Measurements from ENCODE around the gene GAD1. TPM values are rescaled to one million over a fixed set of nuclear protein-coding genes. Genes with fewer than 3 reads are reported as not detected.

The GAD1 gene
- polyA plus RNA-seq, 1 donor = 0.34 TPM

DNA sequence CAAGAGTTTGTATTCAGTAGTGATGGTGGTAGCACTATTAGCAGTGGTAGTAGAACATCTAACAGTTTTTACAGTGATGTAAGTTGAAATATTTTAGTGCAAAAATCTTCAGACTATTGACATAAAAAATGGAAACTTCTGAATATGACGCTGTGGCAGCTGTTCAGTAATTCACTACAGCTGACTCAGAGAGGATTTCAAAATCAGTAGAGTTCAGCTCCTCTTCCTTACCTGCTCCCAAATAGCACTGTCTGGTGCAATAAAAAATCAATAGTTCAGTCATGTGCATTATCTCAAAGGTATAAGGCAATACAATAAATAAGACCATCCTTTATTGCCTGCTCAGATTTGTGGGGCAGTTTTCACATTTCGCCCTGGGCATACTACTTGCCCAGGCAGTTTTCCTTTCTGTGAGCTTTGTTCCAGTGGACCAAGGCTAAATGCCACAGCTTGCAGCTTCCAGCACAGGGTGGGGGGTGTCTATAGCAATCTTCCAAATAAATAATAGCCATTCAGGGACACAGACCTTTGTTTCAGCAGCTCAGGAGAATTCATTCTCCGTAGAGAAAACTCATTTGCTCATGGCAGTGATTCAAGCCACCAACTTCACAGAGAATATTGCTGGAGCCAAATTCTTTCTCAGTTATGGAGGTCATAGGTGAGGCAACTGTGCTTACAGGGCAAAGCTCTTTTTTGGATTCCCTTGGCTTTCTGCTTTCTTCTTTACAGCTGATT is 78.5 kb downstream of the GAD1 start:
- Histone ChIP-seq H3K4me3 (ENCODE audit: low read length) (no peak overlapping the region), H3K36me3 (ENCODE audit: control insufficient read depth, insufficient read depth, low read length) (no peaks in the 10 kb centered on the region), H3K27ac (ENCODE audit: low read length) (no peak overlapping the region), H3K9me3 (ENCODE audit: control insufficient read depth, low read depth, low read length) (no peaks in the 10 kb centered on the region), H3K27me3 (ENCODE audit: control insufficient read depth, insufficient read depth, low read length) (no peaks in the 10 kb centered on the region), H3K4me1 (ENCODE audit: control insufficient read depth, insufficient read depth, low read length) (no peaks in the 10 kb centered on the region)
- no CpG with 5 or more reads among the region's 3 CpGs for WGBS (ENCODE audit: insufficient coverage, low lambda C conversion rate)
- no peak for DNase-seq

DNA sequence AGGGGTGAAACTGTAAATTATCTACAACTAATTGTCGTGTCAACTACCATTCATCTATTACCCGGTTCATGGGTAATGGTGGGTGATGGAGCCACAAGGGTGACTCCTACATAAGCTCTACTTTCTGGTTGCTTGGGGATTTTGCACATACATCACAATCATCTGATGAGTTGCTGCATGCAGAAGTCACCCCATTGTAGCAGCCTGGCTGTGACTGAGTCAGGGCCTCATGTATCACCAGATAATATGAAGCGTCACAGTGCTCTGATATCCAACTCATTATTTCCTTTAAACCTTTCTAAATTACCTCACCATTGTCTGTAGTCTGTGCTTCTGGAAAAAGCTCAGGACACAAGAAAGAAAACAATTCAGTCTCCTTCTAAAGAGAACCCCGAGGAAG is 79.9 kb downstream of the GAD1 start:
- Histone ChIP-seq H3K9me3 (ENCODE audit: control insufficient read depth, low read depth, low read length) (no peaks in the 10 kb centered on the region), H3K27ac (ENCODE audit: low read length) (no peak overlapping the region), H3K27me3 (ENCODE audit: control insufficient read depth, insufficient read depth, low read length) (no peaks in the 10 kb centered on the region), H3K36me3 (ENCODE audit: control insufficient read depth, insufficient read depth, low read length) (no peaks in the 10 kb centered on the region), H3K4me3 (ENCODE audit: low read length) (no peak overlapping the region), H3K4me1 (ENCODE audit: control insufficient read depth, insufficient read depth, low read length) (no peaks in the 10 kb centered on the region)
- DNase-seq = no peak
- no CpG with 5 or more reads among the region's 4 CpGs for WGBS (ENCODE audit: insufficient coverage, low lambda C conversion rate)

DNA sequence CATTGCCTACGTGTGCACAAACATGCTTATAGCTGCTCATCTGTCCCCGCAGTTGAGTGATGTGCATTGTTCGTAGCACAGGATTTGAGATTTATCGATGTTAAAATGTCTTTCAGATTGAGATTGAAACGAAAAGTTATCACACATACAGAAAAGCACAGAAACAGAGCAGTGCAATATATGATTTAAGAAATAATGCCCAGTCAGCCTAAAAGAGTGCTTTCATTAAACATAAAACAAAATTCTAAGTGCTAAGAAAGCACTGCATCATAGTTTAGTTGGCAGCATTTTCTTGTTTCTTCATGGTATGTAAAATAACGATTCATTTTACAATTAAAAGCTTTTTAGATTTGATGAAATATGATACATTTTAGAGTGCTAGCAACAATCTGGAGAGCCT is 80.4 kb downstream of the GAD1 start:
- 94% methylated on average over 4 of the region's 6 CpGs for WGBS (ENCODE audit: insufficient coverage, low lambda C conversion rate)
- H3K36me3 ChIP-seq (ENCODE audit: control insufficient read depth, insufficient read depth, low read length) = no peaks in the 10 kb centered on the region
- H3K4me3 ChIP-seq (ENCODE audit: low read length) = no peak overlapping the region
- no peaks in the 10 kb centered on the region for H3K9me3 ChIP-seq (ENCODE audit: control insufficient read depth, low read depth, low read length)
- H3K27me3 ChIP-seq (ENCODE audit: control insufficient read depth, insufficient read depth, low read length) = no peaks in the 10 kb centered on the region
- H3K27ac ChIP-seq (ENCODE audit: low read length) = no peak overlapping the region
- no peaks in the 10 kb centered on the region for H3K4me1 ChIP-seq (ENCODE audit: control insufficient read depth, insufficient read depth, low read length)
- DNase-seq = no peak

DNA sequence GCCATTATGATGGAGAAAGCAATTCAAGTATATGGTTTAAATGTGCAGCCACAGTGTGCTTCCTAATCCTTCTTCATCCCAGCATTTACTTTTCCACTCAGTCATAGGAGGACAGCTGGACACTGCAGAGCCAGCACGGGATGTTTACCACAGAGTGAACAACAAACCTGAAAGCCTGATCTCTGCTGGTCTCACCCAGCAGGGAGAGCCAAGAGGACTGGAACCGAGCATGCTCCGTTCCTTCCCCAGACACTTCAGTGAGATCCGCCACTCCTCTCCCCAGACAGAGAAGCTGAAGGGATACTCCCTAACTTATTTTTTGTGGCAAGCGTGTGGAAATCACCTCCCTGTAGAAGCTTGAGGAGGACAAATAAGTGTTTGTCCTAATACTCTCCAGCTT is 89.2 kb downstream of the GAD1 start:
- Histone ChIP-seq H3K4me3 (ENCODE audit: low read length) (no peak overlapping the region), H3K4me1 (ENCODE audit: control insufficient read depth, insufficient read depth, low read length) (no peaks in the 10 kb centered on the region), H3K27ac (ENCODE audit: low read length) (no peak overlapping the region), H3K9me3 (ENCODE audit: control insufficient read depth, low read depth, low read length) (no peaks in the 10 kb centered on the region), H3K27me3 (ENCODE audit: control insufficient read depth, insufficient read depth, low read length) (peaks cover 2% of the 10 kb centered on the region), H3K36me3 (ENCODE audit: control insufficient read depth, insufficient read depth, low read length) (no peaks in the 10 kb centered on the region)
- WGBS (ENCODE audit: insufficient coverage, low lambda C conversion rate) = no CpG with 5 or more reads among the region's 5 CpGs
- DNase-seq = no peak

Other genes starting within 250 kb of the GAD1 start
- 4.8 TPM for gene SP5, start 101.5 kb upstream of the GAD1 start, polyA plus RNA-seq
- 0.69 TPM for gene ERICH2, start 46.5 kb upstream of the GAD1 start, polyA plus RNA-seq
- 66.1 TPM for gene GORASP2, start 112.4 kb downstream of the GAD1 start, polyA plus RNA-seq